Prostate gland (tissue), 2 donors: Measurements from ENCODE around the gene TEPSIN.

Experiments used
- POLR2A ChIP-seq: fragments of 450-650 bp; IDR thresholded peaks from one replicate; pipeline ENCODE4 v1.6.1; 2016; ENCODE audit warnings: antibody characterized with exemption, mild to moderate bottlenecking
- TF ChIP-seq, protein P1 (sequence below), 4 experiments: fragments of 200-600 bp in 2 of 4; fragments of 450-650 bp in 2 of 4; sonication (generic) in 2 of 4; IDR thresholded peaks; 1 replicate in 3 of 4; 2 replicates in 1 of 4; pipeline ENCODE4 v1.5.1; 2016 to 2019; ENCODE audit warnings: antibody characterized with exemption in 4 of 4, mild to moderate bottlenecking in 2 of 4, moderate library complexity in 2 of 4

DNA sequence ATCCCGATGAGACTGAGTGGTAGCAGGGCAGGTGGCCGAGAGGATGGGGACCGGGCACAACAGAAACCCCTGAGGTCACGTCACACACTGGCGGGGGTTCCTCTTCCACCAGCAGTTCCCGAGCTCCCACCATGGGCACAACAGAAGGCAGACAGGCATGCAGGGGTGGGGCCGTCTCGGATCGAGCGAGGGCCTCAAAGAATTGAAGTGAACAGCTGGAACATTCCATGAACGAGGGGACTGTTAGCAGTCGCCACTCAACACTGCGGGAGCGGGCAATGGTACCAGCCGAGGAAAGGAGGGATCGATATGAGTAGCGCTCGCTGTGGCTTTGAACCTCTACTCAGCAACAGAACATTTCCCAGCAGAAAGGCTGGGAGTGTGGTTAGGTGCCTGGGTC, 21.4 kb downstream of the TEPSIN start:
- TF ChIP-seq, protein P1, sequence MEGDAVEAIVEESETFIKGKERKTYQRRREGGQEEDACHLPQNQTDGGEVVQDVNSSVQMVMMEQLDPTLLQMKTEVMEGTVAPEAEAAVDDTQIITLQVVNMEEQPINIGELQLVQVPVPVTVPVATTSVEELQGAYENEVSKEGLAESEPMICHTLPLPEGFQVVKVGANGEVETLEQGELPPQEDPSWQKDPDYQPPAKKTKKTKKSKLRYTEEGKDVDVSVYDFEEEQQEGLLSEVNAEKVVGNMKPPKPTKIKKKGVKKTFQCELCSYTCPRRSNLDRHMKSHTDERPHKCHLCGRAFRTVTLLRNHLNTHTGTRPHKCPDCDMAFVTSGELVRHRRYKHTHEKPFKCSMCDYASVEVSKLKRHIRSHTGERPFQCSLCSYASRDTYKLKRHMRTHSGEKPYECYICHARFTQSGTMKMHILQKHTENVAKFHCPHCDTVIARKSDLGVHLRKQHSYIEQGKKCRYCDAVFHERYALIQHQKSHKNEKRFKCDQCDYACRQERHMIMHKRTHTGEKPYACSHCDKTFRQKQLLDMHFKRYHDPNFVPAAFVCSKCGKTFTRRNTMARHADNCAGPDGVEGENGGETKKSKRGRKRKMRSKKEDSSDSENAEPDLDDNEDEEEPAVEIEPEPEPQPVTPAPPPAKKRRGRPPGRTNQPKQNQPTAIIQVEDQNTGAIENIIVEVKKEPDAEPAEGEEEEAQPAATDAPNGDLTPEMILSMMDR (IDR thresholded peaks at IDR 0.05) = no peak
- no peak for TF ChIP-seq POLR2A
